SK-N-SH treated with all-trans-retinoic acid at 6 μM for 48 hours (cell line): Measurements from ENCODE around the gene CDH4.

ENCODE experiments used
- ATAC-seq: fragments of 200-7000 bp; cut with Tn5 transposase; 3 replicates; pipeline ENCODE4 v1.9.1; 2020; ENCODE audit warnings: mild to moderate bottlenecking, moderate library complexity
- ARNTL ChIP-seq: fragments of 450-650 bp; formaldehyde crosslinking; IDR thresholded peaks from 2 replicates; pipeline ENCODE4 v1.5.0; 2020; ENCODE audit warnings: low read depth, mild to moderate bottlenecking, moderate library complexity, borderline replicate concordance
- BACH2 ChIP-seq: fragments of 250-450 bp; sonication (Bioruptor Pico); IDR thresholded peaks from 2 replicates; pipeline ENCODE4 v1.9.0; 2021; ENCODE audit warnings: mild to moderate bottlenecking, borderline replicate concordance
- CSDC2 ChIP-seq: fragments of 250-450 bp; sonication (Bioruptor Pico); IDR thresholded peaks from 2 replicates; pipeline ENCODE4 v1.5.0; 2020; ENCODE audit warnings: mild to moderate bottlenecking, moderate library complexity
- ESRRG ChIP-seq: fragments of 250-450 bp; sonication (Bioruptor Pico); IDR thresholded peaks from 2 replicates; pipeline ENCODE4 v1.6.1; 2021; ENCODE audit warnings: mild to moderate bottlenecking
- GLIS3 ChIP-seq: fragments of 250-450 bp; sonication (Bioruptor Pico); IDR thresholded peaks from 2 replicates; pipeline ENCODE4 v1.5.0; 2020; ENCODE audit warnings: mild to moderate bottlenecking, moderate library complexity
- ISL1 ChIP-seq: fragments of 250-450 bp; sonication (Bioruptor Pico); IDR thresholded peaks from 2 replicates; pipeline ENCODE4 v2.1.2; 2022; ENCODE audit warnings: mild to moderate bottlenecking, moderate library complexity
- OSR1 ChIP-seq: fragments of 250-450 bp; sonication (Bioruptor Pico); IDR thresholded peaks from 2 replicates; pipeline ENCODE4 v1.8.0; 2022; ENCODE audit warnings: moderate library complexity, mild to moderate bottlenecking, inconsistent platforms
- PPARA ChIP-seq: fragments of 250-450 bp; sonication (Bioruptor Pico); IDR thresholded peaks from 2 replicates; pipeline ENCODE4 v1.5.0; 2020; ENCODE audit warnings: mild to moderate bottlenecking, borderline replicate concordance
- RARB ChIP-seq: fragments of 250-450 bp; sonication (Bioruptor Pico); IDR thresholded peaks from 2 replicates; pipeline ENCODE4 v1.8.0; 2021; ENCODE audit warnings: mild to moderate bottlenecking, moderate library complexity
- TOX ChIP-seq: fragments of 250-450 bp; sonication (Bioruptor Pico); IDR thresholded peaks from 2 replicates; pipeline ENCODE4 v1.8.0; 2021; ENCODE audit warnings: mild to moderate bottlenecking, moderate library complexity, borderline replicate concordance
- ZC3H10 ChIP-seq: fragments of 250-450 bp; sonication (Bioruptor Pico); IDR thresholded peaks from 2 replicates; pipeline ENCODE4 v1.5.1; 2021; ENCODE audit warnings: mild to moderate bottlenecking, moderate library complexity
- ZFP3 ChIP-seq: fragments of 250-450 bp; sonication (Bioruptor Pico); IDR thresholded peaks from 2 replicates; pipeline ENCODE4 v1.5.0; 2020; ENCODE audit warnings: mild to moderate bottlenecking, moderate library complexity
- ZFP30 ChIP-seq: fragments of 450-650 bp; formaldehyde crosslinking; IDR thresholded peaks from 2 replicates; pipeline ENCODE4 v1.5.0; 2022; ENCODE audit warnings: mild to moderate bottlenecking, moderate library complexity
- ZNF565 ChIP-seq: fragments of 450-650 bp; formaldehyde crosslinking; conservative IDR thresholded peaks from 2 replicates; pipeline ENCODE4 v1.5.0; 2020; ENCODE audit warnings: low read depth, mild to moderate bottlenecking, moderate library complexity
- ZNF70 ChIP-seq: fragments of 450-650 bp; formaldehyde crosslinking; IDR thresholded peaks from 2 replicates; pipeline ENCODE4 v1.5.0; 2020; ENCODE audit warnings: mild to moderate bottlenecking, moderate library complexity
- ZNF8 ChIP-seq: fragments of 450-650 bp; formaldehyde crosslinking; IDR thresholded peaks from 2 replicates; pipeline ENCODE4 v1.5.0; 2020; ENCODE audit warnings: mild to moderate bottlenecking, moderate library complexity
- TF ChIP-seq, protein P1 (sequence below): fragments of 250-450 bp; sonication (Bioruptor Pico); IDR thresholded peaks from 2 replicates; pipeline ENCODE4 v1.5.0; 2020; ENCODE audit warnings: mild to moderate bottlenecking, moderate library complexity
- TF ChIP-seq, protein P2 (sequence below): fragments of 250-450 bp; sonication (Bioruptor Pico); IDR thresholded peaks from 2 replicates; pipeline ENCODE4 v1.5.1; 2021; ENCODE audit warnings: mild to moderate bottlenecking, moderate library complexity
- TF ChIP-seq, protein P3 (sequence below): fragments of 250-450 bp; sonication (Bioruptor Pico); IDR thresholded peaks from 2 replicates; pipeline ENCODE4 v1.5.1; 2020; ENCODE audit warnings: low read depth, mild to moderate bottlenecking, moderate library complexity
- TF ChIP-seq, protein P4 (sequence below): fragments of 250-450 bp; sonication (Bioruptor Pico); IDR thresholded peaks from 2 replicates; pipeline ENCODE4 v1.8.0; 2020; ENCODE audit warnings: mild to moderate bottlenecking, moderate library complexity, borderline replicate concordance

The CDH4 gene

DNA sequence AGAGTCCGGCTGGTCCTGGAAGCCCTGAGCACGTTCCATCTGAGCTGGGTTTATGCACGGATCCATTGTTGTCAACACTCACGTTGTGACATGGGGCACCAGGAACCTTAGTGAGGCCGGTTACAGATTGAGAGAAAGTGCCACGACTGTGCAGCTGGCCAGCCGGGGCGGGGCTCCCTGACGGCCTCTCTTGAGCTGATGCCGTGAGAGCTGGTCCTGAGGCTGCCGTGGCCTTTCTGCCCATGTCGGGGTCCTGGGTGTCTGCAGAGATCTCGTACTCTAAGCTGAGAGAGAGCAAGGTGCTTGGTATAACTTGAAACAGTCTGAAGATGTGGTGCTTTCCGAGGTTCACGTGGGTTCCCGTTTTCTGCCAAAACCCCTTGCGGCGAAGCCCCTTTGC lies 10.0 kb downstream of the CDH4 start:
- no peak for ATAC-seq
- TF ChIP-seq, protein P1, sequence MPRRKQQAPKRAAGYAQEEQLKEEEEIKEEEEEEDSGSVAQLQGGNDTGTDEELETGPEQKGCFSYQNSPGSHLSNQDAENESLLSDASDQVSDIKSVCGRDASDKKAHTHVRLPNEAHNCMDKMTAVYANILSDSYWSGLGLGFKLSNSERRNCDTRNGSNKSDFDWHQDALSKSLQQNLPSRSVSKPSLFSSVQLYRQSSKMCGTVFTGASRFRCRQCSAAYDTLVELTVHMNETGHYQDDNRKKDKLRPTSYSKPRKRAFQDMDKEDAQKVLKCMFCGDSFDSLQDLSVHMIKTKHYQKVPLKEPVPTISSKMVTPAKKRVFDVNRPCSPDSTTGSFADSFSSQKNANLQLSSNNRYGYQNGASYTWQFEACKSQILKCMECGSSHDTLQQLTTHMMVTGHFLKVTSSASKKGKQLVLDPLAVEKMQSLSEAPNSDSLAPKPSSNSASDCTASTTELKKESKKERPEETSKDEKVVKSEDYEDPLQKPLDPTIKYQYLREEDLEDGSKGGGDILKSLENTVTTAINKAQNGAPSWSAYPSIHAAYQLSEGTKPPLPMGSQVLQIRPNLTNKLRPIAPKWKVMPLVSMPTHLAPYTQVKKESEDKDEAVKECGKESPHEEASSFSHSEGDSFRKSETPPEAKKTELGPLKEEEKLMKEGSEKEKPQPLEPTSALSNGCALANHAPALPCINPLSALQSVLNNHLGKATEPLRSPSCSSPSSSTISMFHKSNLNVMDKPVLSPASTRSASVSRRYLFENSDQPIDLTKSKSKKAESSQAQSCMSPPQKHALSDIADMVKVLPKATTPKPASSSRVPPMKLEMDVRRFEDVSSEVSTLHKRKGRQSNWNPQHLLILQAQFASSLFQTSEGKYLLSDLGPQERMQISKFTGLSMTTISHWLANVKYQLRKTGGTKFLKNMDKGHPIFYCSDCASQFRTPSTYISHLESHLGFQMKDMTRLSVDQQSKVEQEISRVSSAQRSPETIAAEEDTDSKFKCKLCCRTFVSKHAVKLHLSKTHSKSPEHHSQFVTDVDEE (CRISPR knock-in tag), result no peak
- TF ChIP-seq, protein P2, sequence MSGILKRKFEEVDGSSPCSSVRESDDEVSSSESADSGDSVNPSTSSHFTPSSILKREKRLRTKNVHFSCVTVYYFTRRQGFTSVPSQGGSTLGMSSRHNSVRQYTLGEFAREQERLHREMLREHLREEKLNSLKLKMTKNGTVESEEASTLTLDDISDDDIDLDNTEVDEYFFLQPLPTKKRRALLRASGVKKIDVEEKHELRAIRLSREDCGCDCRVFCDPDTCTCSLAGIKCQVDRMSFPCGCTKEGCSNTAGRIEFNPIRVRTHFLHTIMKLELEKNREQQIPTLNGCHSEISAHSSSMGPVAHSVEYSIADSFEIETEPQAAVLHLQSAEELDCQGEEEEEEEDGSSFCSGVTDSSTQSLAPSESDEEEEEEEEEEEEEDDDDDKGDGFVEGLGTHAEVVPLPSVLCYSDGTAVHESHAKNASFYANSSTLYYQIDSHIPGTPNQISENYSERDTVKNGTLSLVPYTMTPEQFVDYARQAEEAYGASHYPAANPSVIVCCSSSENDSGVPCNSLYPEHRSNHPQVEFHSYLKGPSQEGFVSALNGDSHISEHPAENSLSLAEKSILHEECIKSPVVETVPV (CRISPR knock-in tag), result no peak

DNA sequence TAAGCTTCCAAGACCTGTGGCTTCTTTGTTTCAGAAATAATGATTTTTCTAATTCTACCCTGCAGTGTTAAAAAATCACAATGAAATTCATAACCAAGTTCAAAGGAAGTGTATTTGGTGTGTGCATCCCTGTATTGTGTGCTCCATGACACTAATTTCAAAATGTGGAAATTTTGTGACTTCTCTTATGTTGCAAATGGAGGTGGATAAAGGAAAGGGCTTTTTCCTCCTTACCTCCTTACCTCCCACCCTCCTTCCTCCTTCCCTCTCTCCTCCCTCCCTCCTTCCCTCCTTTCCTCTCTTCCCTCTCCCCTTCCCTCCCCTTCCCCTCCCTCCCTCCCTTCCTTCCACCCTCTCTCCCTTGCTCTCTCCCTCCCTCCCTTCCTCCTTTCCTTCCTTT lies 10.5 kb downstream of the CDH4 start:
- TF ChIP-seq ZFP3 (CRISPR knock-in tag), result no peak
- TF ChIP-seq ESRRG (CRISPR knock-in tag), result no peak
- no peak for TF ChIP-seq ZFP30
- no peak for TF ChIP-seq ZNF8 (CRISPR knock-in tag)
- no peak for TF ChIP-seq ISL1 (CRISPR knock-in tag)
- no peak for TF ChIP-seq ZC3H10 (CRISPR knock-in tag)
- no peak for TF ChIP-seq ZNF565 (CRISPR knock-in tag)
- TF ChIP-seq, protein P2 (CRISPR knock-in tag), result no peak
- TF ChIP-seq ZNF70, result no peak
- TF ChIP-seq, protein P3, sequence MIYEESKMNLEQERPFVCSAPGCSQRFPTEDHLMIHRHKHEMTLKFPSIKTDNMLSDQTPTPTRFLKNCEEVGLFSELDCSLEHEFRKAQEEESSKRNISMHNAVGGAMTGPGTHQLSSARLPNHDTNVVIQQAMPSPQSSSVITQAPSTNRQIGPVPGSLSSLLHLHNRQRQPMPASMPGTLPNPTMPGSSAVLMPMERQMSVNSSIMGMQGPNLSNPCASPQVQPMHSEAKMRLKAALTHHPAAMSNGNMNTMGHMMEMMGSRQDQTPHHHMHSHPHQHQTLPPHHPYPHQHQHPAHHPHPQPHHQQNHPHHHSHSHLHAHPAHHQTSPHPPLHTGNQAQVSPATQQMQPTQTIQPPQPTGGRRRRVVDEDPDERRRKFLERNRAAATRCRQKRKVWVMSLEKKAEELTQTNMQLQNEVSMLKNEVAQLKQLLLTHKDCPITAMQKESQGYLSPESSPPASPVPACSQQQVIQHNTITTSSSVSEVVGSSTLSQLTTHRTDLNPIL (CRISPR knock-in tag), result no peak
- TF ChIP-seq RARB (CRISPR knock-in tag), result no peak
- TF ChIP-seq ARNTL (CRISPR knock-in tag), result no peak
- no peak for TF ChIP-seq CSDC2 (CRISPR knock-in tag)
- no peak for ATAC-seq

DNA sequence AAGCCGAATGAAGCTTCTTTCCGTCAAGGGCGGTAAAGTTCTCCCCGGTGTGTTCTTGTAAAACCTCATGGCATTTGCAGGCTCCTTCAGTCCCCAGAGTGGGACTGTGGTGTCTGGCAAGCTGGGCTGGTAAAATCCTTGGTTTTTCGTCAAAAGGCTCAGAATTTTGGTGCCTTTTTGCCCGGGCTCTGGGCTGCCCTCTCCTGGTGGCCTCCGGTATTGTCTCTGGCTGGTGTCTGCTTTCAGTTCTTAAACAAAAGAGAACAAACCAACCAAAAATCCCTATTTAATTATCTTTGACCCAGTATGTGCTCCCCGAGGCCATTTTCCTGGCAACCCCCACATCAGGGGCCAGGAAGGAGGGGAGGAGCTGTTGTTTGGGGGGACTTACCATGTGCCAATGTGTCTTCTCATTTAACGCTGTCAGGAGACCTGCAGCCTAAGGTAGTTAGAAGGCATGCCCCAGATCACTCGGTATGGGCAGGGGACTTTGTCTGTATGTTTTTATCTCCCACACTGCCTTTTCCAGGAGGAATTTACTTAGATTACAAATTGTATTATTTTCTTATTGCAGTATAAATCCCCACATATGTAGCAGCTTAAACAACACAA lies 11.1 kb downstream of the CDH4 start:
- TF ChIP-seq OSR1 (CRISPR knock-in tag), result no peak
- TF ChIP-seq TOX (CRISPR knock-in tag), result no peak
- TF ChIP-seq CSDC2 (CRISPR knock-in tag), result no peak
- no peak for TF ChIP-seq ZNF8 (CRISPR knock-in tag)
- TF ChIP-seq, protein P1 (CRISPR knock-in tag), result no peak
- no peak for TF ChIP-seq ESRRG (CRISPR knock-in tag)
- no peak for TF ChIP-seq GLIS3 (CRISPR knock-in tag)
- TF ChIP-seq, protein P4, sequence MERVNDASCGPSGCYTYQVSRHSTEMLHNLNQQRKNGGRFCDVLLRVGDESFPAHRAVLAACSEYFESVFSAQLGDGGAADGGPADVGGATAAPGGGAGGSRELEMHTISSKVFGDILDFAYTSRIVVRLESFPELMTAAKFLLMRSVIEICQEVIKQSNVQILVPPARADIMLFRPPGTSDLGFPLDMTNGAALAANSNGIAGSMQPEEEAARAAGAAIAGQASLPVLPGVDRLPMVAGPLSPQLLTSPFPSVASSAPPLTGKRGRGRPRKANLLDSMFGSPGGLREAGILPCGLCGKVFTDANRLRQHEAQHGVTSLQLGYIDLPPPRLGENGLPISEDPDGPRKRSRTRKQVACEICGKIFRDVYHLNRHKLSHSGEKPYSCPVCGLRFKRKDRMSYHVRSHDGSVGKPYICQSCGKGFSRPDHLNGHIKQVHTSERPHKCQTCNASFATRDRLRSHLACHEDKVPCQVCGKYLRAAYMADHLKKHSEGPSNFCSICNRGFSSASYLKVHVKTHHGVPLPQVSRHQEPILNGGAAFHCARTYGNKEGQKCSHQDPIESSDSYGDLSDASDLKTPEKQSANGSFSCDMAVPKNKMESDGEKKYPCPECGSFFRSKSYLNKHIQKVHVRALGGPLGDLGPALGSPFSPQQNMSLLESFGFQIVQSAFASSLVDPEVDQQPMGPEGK (CRISPR knock-in tag), result no peak
- no peak for TF ChIP-seq ZFP3 (CRISPR knock-in tag)
- no peak for TF ChIP-seq ZFP30
- TF ChIP-seq PPARA (CRISPR knock-in tag), result no peak
- TF ChIP-seq BACH2, result no peak
- TF ChIP-seq ZNF70, result no peak

More for the DNA sequence above, 11.1 kb downstream of the CDH4 start:
- ATAC-seq, result no peak
